Loucy (cell line): ENCODE data around the gene ZNF91.

Experiments used
- EZH2phosphoT487 ChIP-seq: fragments of 200-600 bp; IDR thresholded peaks from 2 replicates; pipeline ENCODE4 v1.6.1; 2018; ENCODE audit warnings: antibody characterized with exemption, mild to moderate bottlenecking, moderate library complexity, borderline replicate concordance
- TF ChIP-seq, protein P1 (sequence below): fragments of 200-600 bp; sonication (generic); conservative IDR thresholded peaks from 2 replicates; pipeline ENCODE4 v1.5.1; 2014; ENCODE audit warnings: mild to moderate bottlenecking, antibody characterized with exemption, low read length

DNA sequence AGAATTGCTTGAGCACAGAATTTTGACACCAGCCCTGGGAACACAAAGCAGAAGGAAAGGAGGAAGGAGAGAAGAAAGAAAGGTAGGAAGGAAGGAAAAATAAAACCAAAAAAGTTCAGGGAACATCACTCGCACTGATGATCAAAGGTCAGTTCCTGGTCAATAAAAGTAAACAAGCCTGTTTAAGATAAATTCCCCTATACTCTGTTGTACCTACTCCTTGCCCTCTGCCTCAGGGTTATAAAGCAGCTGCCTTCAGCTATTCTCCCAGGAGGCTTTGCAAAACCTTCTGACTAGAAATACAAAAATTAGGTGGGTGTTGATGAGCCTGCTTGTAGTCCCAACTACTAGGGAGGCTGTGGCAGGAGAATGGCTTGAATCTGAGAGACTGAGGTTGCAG, 14.9 kb upstream of the ZNF91 start:
- TF ChIP-seq, protein P1, sequence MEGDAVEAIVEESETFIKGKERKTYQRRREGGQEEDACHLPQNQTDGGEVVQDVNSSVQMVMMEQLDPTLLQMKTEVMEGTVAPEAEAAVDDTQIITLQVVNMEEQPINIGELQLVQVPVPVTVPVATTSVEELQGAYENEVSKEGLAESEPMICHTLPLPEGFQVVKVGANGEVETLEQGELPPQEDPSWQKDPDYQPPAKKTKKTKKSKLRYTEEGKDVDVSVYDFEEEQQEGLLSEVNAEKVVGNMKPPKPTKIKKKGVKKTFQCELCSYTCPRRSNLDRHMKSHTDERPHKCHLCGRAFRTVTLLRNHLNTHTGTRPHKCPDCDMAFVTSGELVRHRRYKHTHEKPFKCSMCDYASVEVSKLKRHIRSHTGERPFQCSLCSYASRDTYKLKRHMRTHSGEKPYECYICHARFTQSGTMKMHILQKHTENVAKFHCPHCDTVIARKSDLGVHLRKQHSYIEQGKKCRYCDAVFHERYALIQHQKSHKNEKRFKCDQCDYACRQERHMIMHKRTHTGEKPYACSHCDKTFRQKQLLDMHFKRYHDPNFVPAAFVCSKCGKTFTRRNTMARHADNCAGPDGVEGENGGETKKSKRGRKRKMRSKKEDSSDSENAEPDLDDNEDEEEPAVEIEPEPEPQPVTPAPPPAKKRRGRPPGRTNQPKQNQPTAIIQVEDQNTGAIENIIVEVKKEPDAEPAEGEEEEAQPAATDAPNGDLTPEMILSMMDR, result no peak
- TF ChIP-seq EZH2phosphoT487, result no peak
